Epithelial cell of esophagus (primary cell): ENCODE data around the gene NACC1.

ENCODE experiments used
- DNase-seq: peaks from one replicate; pipeline ENCODE4 v3.0.0; 2010; ENCODE audit warnings: low read depth
- H3K4me3 ChIP-seq: 2 replicates; pipeline ENCODE4 v1.5.1; 2011; ENCODE audit warnings: mild to moderate bottlenecking, low read length, control low read depth
- CTCF ChIP-seq: IDR thresholded peaks from 2 replicates; pipeline ENCODE4 v1.5.1; 2011; ENCODE audit warnings: low read depth, mild to moderate bottlenecking, low read length, control low read depth, inconsistent platforms; ENCODE audit not compliant: insufficient read depth; ENCODE audit errors: missing control alignments

The NACC1 gene

DNA sequence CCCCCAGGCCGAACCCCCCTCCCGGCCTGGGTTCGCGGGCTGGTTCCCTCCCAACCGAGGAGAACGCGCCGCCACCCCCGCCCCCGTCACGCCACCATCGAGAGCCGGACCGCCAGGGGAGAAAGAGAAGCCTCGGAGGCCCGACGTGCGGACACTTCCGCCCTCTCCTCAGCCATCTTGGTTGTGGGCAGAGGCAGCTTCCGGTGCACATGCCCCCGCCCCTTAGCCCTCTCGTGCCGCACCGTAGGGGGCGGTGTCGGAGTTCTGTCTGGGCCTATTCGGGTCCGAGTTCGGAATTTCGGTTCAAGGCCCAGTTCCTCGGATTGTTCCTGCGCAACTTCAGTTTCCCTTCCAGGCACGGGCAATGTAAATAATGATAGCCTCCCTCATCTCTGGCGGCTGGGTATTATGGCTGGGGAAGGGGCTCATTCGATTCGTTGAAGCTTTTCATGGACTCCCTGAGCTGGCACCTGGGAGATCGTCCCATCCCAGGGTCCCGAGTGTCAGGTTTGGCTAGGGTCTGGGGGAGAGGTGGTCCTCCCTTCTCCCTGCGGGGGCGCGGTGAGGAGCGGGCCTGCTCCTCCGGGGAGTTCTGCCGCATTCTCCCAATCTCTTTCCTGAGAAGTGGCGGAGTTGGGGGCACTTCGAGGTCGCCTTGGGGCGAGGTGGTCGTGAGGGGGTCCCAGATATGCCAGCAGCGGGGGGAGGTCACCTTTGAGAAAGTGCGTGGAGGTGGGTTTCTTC, 32.3 kb downstream of the NACC1 start, which contains the start of the genes IER2 and STX10:
Gene IER2 (plus strand): TSS at position 225 of the 744 bp plus-strand sequence. CDS start 2,776 bp downstream, outside the sequence.
Gene STX10 (minus strand): TSS at position 189 of the 744 bp plus-strand sequence. CDS start 202 bp downstream, outside the sequence.
- peak; percentile 58 for TF ChIP-seq CTCF
- DNase-seq = peak; percentile 97
- H3K4me3 ChIP-seq = peak within 1 kb of the TSS; percentile 92

DNA sequence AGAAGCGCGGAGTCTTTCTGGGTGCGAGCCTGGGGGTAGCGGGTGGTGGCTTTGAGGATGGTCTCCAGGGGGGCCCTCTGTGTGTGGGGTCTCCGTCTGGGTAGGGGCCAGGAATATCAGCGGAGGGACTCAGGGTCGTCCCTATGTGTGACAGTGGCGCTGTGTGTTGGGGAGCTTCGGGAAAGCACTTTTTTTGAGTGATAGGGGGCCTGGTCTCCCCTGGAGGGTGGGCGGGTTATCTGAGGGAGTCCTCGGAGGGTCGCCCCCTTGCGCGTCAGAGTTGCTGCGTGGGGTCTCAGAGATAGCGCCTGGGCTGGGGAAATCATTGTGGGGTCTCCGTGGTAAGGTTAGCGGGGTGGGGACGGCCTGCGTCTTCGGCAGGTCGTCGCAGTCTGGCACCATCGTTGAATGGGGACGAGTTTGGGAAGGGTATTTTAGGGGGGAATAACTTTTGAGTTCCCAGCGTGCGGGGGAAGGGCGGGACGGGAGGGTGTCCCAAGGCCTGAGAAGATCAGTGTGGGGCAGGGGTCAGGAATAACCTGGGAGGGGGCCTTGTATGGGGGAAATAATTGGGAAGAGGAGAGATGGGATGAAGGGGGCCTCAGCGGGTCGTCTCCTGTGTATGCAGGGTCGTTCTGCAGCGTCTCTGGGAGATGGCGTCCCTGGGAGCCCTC, 33.0 kb downstream of the NACC1 start:
- DNase-seq = no peak
- no peak for TF ChIP-seq CTCF
- H3K4me3 ChIP-seq = peak overlapping the region; percentile 92

- TF ChIP-seq CTCF = peak; percentile 22
- peak overlapping the region; percentile 92 for H3K4me3 ChIP-seq
- peak; percentile 97 for DNase-seq
Measured at GRCh38 chr19:13151605-13152355, 33.7 kb downstream of the NACC1 start.

DNA sequence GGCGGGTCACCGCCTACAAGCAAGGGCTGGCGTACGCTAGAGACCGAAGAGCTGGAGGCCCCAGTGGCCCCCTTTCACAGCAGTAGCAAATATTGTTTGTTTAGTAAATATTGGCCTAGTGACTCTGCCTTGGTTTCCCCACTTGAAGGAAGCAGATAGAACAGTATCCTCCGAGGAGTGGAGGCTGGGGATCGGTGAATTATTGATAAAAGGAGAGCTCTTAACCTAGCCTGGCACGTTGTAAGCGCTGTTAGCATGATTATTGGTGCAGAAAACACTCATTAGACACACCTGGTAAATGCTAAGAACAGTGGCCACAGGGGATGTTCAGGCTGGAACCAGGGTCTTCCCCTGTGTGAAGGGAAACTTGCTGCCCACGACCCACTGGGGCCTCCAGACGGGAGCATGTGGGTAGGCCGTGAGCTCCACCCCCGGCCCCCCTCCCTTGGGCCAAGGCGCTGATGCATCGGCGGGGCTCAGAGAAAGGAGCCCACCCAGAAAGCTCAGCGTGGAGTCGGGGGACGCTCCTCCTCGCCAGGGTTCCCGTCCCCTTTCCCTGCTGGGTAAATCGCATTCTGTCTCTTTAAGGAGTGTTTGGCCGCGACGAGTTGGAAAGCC, 34.4 kb downstream of the NACC1 start:
- no peak for TF ChIP-seq CTCF
- DNase-seq = no peak
- peak overlapping the region; percentile 84 for H3K4me3 ChIP-seq

DNA sequence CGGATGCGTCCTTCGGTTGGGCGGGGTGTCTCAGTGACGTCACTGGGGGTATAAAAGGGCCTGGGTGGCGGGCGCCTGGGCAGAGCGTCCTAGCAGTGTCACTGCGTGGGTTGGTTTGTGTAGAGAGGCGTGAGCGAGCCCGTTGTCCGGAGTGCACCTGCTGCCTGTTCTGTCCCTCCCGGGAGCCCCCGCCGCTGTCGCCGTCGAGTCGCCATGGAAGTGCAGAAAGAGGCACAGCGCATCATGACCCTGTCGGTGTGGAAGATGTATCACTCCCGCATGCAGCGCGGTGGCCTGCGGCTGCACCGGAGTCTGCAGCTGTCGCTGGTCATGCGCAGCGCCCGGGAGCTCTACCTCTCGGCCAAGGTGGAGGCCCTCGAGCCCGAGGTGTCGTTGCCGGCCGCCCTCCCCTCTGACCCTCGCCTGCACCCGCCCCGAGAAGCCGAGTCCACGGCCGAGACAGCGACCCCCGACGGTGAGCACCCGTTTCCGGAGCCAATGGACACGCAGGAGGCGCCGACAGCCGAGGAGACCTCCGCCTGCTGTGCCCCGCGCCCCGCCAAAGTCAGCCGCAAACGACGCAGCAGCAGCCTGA, 35.0 kb downstream of the NACC1 start:
- no peak for TF ChIP-seq CTCF
- peak overlapping the region; percentile 84 for H3K4me3 ChIP-seq
- peak; percentile 93 for DNase-seq

GRCh38 chr19:13153569-13154240, 35.6 kb downstream of the NACC1 start:
- peak overlapping the region; percentile 84 for H3K4me3 ChIP-seq
- no peak for TF ChIP-seq CTCF
- no peak for DNase-seq
